Retinal pigment epithelial cell (primary cell): Measurements from ENCODE around the gene NANP.

Experiments
- DNase-seq: peaks from one replicate; pipeline ENCODE4 v3.0.0-alpha.2; 2010; ENCODE audit warnings: low read depth
- H3K4me3 ChIP-seq: 2 replicates; pipeline ENCODE4 v1.5.1; 2011; ENCODE audit warnings: mild to moderate bottlenecking, low read length, control low read depth, moderate library complexity
- TF ChIP-seq, protein P1 (sequence below): conservative IDR thresholded peaks from 2 replicates; pipeline ENCODE4 v1.5.1; 2011; ENCODE audit warnings: low read depth, low read length, control low read depth, inconsistent platforms

NANP gene

GRCh38 chr20:25576783-25577530 is 46.9 kb downstream of the NANP start:
- H3K4me3 ChIP-seq: no peak overlapping the region
- TF ChIP-seq, protein P1, sequence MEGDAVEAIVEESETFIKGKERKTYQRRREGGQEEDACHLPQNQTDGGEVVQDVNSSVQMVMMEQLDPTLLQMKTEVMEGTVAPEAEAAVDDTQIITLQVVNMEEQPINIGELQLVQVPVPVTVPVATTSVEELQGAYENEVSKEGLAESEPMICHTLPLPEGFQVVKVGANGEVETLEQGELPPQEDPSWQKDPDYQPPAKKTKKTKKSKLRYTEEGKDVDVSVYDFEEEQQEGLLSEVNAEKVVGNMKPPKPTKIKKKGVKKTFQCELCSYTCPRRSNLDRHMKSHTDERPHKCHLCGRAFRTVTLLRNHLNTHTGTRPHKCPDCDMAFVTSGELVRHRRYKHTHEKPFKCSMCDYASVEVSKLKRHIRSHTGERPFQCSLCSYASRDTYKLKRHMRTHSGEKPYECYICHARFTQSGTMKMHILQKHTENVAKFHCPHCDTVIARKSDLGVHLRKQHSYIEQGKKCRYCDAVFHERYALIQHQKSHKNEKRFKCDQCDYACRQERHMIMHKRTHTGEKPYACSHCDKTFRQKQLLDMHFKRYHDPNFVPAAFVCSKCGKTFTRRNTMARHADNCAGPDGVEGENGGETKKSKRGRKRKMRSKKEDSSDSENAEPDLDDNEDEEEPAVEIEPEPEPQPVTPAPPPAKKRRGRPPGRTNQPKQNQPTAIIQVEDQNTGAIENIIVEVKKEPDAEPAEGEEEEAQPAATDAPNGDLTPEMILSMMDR: no peak
- no peak for DNase-seq

DNA sequence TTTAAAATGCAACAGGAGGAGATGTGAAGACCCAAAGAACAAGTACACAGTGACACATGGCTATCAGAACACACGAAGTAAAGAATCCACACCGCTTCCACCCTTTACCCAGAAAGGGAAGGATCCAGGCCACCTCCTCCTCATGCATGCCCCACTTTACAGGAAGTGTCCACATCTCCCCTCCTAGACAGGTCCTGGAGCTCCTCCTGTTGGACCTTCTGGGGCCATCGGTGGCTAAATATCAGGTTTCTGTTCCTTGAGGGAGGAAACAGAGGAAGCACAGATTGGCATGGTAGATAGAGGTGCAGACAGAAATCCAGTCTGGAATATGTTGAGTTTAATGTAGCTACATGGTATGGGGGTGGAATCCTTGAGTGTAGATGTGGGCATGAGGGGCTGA is 49.4 kb downstream of the NANP start:
- DNase-seq: no peak
- H3K4me3 ChIP-seq: no peak overlapping the region
- TF ChIP-seq, protein P1: peak; percentile 40

DNA sequence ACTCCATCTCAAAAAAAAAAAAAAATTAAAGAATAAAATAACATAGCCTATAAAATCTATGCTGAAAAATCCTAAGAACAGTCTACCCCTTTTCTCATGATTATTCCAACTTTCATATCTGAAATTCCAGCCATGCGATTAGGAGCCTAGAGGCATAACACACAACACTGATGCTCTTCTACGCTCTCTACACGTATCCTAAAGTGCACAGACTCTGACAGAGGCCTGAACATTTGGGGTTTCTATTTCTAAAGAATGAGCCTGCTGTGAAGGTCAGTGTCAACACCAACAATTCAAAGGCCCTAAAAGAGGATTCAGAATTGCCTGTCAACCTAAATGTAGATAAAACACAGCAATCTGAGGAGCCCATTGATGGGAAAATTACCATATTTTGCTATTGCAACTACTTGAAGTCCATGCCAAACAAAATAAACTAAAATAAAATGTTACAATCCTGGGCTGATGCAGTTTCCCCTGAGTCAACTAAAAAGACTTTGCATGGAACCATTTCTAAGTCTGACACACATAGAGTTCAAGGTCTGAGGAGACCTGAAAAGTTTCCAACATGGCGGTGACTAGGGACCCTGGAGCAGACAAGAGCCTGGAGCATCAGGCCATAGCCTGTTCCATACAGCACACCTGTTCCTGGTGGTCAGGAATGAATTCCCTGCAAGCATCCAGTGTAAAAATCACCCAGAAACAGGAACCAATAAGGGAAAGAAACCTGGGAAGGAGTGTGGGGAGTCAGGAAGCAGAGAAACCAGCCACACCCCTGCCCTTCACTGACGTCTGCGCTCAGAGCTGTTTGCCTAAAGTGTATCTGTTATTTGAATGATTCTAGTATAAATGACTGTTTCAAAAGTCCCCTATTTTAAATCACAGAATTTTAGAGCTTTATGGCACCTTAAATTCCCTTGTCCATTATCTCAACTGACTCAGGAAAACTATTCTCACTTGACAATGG is 50.2 kb downstream of the NANP start:
- TF ChIP-seq, protein P1: no peak
- no peak for DNase-seq
- H3K4me3 ChIP-seq: no peak overlapping the region

DNA sequence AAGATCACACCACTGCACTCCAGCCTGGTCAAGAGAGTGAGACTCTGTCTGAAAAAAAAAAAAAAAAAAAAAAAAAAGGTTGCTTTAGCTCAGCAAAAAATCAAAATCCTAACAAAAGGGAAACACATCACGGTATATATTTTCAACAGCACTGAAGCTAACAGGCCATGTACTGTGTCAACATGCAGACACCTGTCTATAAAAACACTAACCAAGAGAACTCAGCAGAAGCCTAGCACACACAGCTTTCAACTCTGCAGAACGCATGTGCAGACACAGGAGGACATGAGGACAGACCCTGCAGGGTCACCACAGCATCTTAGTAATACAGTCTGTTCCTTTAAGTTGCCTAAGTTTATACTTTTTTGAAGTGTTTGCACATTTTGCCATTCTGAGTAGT is 52.0 kb downstream of the NANP start:
- no peak overlapping the region for H3K4me3 ChIP-seq
- no peak for DNase-seq
- TF ChIP-seq, protein P1: no peak

- TF ChIP-seq, protein P1: no peak
- H3K4me3 ChIP-seq: no peak overlapping the region
Observed at GRCh38 chr20:25571240-25571639, 52.6 kb downstream of the NANP start.

DNA sequence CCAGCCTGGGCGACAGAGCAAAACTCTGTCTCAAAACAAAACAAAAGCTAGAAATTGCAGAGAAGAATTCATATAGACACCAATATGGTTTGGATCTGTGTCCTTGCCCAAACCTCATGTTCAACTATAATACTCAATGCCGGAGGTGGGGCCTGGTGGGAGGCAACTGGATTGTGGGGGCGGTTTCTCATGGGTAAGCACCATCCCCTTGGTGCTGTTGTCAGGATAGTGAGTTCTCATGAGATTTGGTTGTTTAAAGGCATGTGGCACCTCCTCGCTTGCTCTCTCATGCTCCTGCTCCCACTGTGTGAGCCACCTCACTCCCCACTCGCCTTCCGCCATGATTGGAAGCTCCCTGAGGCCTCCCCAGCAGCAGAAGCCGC is 53.7 kb downstream of the NANP start:
- TF ChIP-seq, protein P1: no peak
- no peak overlapping the region for H3K4me3 ChIP-seq
- DNase-seq: no peak

More at GRCh38 chr20:25571240-25571639, 52.6 kb downstream of the NANP start:
- no peak for DNase-seq
